Neural progenitor cell (in vitro differentiated cells): ENCODE results near the gene WAC.

Experiments
- EZH2 ChIP-seq: fragments of 200-600 bp; sonication (generic); IDR thresholded peaks from 2 replicates; pipeline ENCODE4 v1.6.1; 2017; ENCODE audit warnings: antibody characterized with exemption, mild to moderate bottlenecking, moderate library complexity
- TF ChIP-seq, protein P1 (sequence below): fragments of 200-600 bp; sonication (generic); IDR thresholded peaks from 2 replicates; pipeline ENCODE4 v1.5.1; 2017; ENCODE audit warnings: antibody characterized with exemption, mild to moderate bottlenecking

DNA sequence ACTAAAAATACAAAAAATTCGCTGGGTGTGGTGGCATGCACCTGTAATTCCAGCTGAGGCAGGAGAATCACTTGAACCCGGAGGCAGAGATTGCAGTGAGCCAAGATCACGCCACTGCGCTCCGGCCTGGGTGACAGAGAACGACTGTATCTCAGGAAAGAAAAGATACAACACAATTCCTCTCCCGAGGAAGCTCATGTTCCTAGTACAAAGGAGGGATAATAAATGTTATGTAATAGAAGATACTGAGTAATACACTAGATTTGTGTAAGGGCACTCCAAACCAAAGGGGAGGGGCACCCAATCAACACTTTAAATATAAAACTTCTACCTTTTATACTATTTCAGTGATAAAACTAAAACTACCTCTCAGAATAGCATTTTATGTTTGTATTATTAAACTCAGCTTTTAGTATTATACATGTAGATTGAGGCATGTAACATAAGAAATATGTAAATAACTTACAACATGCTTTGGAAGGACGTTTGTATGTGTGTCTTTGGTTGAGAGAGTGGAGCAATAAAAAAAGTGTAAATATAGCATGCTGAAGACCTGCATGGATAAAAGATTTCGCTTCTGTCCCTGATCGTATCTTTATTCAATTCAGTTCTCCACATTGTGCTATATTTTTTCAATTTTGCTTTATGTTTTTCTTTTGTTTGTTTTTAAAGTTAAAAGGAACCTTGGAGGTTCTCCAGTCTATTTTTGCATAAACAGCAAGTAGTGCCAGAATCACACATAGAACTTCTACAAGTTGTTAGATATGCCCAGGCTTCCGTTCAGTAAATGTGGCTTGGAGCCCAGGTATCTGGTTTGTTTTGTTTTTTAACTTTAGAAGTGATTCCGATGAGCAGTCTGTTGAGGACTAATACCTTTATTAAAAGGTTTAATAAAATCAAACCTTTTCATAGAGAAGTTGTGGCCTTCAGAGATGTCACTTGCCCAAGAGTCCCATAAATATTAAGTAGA lies 71.9 kb downstream of the WAC start:
- TF ChIP-seq, protein P1, sequence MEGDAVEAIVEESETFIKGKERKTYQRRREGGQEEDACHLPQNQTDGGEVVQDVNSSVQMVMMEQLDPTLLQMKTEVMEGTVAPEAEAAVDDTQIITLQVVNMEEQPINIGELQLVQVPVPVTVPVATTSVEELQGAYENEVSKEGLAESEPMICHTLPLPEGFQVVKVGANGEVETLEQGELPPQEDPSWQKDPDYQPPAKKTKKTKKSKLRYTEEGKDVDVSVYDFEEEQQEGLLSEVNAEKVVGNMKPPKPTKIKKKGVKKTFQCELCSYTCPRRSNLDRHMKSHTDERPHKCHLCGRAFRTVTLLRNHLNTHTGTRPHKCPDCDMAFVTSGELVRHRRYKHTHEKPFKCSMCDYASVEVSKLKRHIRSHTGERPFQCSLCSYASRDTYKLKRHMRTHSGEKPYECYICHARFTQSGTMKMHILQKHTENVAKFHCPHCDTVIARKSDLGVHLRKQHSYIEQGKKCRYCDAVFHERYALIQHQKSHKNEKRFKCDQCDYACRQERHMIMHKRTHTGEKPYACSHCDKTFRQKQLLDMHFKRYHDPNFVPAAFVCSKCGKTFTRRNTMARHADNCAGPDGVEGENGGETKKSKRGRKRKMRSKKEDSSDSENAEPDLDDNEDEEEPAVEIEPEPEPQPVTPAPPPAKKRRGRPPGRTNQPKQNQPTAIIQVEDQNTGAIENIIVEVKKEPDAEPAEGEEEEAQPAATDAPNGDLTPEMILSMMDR = no peak
- no peak for TF ChIP-seq EZH2
